ENCODE results near the gene DEPDC7.
"Not testable (repeated sequence)": the region's sequence is repeated elsewhere in the genome, so short reads cannot be mapped to it uniquely, and the experiment has no call there.

Gene DEPDC7

DNA sequence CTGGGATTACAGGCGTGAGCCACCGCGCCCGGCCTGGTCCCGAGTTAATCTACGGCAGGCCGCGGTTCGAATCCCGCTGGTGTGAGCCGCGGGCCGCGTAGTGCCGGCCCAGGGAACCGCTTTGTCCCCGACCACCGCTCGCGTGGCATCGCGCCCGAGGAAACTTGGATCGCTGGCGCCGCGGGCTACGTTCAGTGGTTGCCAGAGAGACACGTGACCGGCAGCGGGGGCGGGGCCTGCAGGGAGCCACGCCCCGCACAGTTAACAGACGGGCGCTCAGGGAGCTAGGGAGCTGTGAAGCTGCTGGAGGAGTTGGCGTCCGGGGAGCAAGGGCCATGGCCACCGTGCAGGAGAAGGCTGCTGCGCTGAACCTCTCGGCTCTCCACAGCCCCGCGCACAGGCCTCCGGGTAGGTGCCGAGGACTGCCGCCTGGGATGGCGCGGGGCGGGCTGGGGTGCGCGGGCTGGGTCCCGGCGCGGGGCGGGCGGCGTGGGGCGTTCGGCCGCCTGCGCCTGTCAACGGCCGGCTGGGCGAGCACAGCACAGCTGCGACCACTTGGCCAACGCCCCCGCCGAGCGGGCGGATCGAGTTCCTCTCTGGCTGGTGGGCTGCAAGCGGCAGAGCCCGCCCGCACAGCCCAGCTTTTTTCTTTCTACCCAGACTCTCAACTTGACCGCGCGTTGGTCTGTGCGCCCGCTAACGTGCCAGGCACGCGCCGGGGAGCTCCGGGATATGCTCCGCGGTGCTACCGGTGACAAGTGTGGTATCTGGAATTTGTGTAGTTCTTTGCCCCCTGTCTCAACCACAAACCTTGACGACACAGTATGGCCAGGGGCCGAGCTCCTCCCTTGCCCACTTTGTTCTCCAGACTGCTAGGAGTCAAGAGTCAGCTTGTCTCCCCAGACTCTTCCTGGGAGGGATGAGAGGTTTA is at the start of gene DEPDC7:
DEPDC7 (plus strand) TSS at position 258 of the 931 bp plus-strand sequence; CDS start at position 336, 78 bp downstream.
- H3K4me1 ChIP-seq: peaks cover 18% of the 10 kb centered on the region
- no peak within 1 kb of the TSS for H3K4me2 ChIP-seq
- H3K9me3 ChIP-seq: peaks cover 15% of the 10 kb centered on the region
- no peaks in the 10 kb centered on the region for H4K20me1 ChIP-seq
- peaks cover 9% of the 10 kb centered on the region for H3K27me3 ChIP-seq
- no peak for TF ChIP-seq Cebpa-rat (IDR thresholded peaks at IDR 0.05)
- H3K27ac ChIP-seq: no peak within 1 kb of the TSS
- H3K4me3 ChIP-seq: no peak within 1 kb of the TSS
- H3K36me3 ChIP-seq: no peaks in the 10 kb centered on the region
- no peak within 1 kb of the TSS for H3K9ac ChIP-seq

DNA sequence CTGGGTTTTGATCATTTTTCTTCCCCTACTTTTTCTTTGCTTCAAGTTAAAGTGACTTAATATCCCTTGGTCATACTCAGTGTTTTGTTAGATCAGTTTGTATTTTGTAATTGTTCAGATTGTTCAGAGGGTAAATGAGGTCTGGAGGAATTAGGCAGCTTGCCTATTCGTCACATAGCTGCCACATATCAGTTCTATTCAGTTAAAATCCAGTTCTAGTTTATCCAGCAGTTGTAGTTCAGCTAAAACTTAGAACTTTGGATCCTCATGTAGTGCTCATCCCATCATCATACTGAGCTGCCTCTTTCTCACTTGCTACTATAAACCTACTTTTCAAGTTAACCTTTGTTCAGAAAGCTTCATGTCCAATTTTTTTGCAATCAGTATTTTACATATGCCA is 47.1 kb upstream of the DEPDC7 start:
- no peaks in the 10 kb centered on the region for H3K27me3 ChIP-seq
- no peaks in the 10 kb centered on the region for H3K9me3 ChIP-seq
- no peak overlapping the region for H3K27ac ChIP-seq
- peaks cover 78% of the 10 kb centered on the region for H3K36me3 ChIP-seq
- no peak overlapping the region for H3K4me2 ChIP-seq
- no peak for TF ChIP-seq Cebpa-rat (IDR thresholded peaks at IDR 0.05)
- no peaks in the 10 kb centered on the region for H3K4me1 ChIP-seq
- H3K9ac ChIP-seq: no peak overlapping the region
- H4K20me1 ChIP-seq: no peaks in the 10 kb centered on the region
- H3K4me3 ChIP-seq: no peak overlapping the region

DNA sequence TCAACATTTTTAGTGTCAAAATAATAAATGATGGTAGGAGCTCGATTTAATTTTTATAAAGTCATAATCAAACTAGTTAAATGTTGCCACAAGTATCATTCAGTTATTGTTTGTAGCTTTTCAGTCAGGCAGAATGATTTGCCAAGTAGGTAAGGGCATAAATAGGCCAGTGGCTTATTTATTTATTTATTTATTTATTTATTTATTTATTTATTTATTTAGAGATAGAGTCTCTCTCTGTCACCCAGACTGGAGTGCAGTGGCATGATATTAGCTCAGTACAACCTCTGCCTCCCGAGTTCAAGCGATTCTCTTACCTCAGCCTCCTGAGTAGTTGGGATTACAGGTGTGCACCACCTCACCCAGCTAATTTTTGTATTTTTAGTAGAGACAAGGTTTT is 43.4 kb upstream of the DEPDC7 start:
- not testable (repeated sequence) for H3K4me3 ChIP-seq, H4K20me1 ChIP-seq, H3K27me3 ChIP-seq, H3K9ac ChIP-seq, H3K9me3 ChIP-seq, H3K27ac ChIP-seq, H3K4me1 ChIP-seq, H3K4me2 ChIP-seq
- peaks cover 78% of the 10 kb centered on the region for H3K36me3 ChIP-seq

DNA sequence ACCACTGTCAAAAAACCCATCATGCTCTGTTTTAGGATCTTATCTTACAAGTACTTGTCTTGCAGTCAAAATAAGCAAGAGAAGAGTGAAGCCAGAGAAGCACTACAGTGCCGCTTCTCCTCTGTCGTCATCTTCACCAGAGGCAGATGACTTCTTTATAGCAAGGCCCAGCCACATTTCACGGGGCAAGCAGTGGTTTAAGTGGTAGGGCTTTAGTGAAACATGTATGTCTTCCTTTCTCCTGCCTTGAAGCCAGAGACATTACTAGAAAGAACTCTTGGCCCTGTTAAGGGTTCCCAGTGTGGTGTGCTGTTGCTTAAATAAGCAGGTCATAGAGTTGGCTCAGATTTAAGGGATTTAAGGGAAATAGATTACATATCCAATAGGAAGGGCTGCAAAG is 42.9 kb upstream of the DEPDC7 start:
- H3K9ac ChIP-seq: no peak overlapping the region
- H3K4me2 ChIP-seq: no peak overlapping the region
- no peak overlapping the region for H3K4me3 ChIP-seq
- H4K20me1 ChIP-seq: no peaks in the 10 kb centered on the region
- H3K27me3 ChIP-seq: no peaks in the 10 kb centered on the region
- no peaks in the 10 kb centered on the region for H3K4me1 ChIP-seq
- H3K9me3 ChIP-seq: no peaks in the 10 kb centered on the region
- H3K36me3 ChIP-seq: peaks cover 83% of the 10 kb centered on the region
- no peak overlapping the region for H3K27ac ChIP-seq
- no peak for TF ChIP-seq Cebpa-rat (IDR thresholded peaks at IDR 0.05)

DNA sequence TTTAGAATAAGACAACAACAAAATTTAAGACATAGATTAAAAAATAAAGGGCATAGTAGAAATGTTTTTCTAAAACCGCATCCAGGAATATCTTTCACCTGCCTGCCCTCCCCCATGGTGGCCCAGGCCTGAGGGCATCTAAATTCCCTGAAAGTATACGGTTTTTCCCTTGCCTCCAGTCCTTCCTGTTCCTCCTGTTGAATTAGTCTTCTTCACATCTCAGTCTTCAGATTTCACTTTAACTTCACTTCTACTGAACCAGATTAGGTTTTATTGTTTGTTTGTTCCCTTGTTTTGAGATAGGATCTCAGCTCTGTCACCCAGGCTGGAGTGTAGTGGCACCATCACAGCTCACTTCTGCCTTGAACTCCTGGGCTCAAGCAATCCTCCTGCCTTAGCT is 33.1 kb upstream of the DEPDC7 start:
- Histone ChIP-seq H3K4me2 (no peak overlapping the region), H3K9ac (no peak overlapping the region), H3K36me3 (peaks cover 18% of the 10 kb centered on the region), H3K27ac (no peak overlapping the region), H3K27me3 (no peaks in the 10 kb centered on the region), H3K4me1 (no peaks in the 10 kb centered on the region), H3K4me3 (no peak overlapping the region), H4K20me1 (no peaks in the 10 kb centered on the region), H3K9me3 (no peaks in the 10 kb centered on the region)
- no peak for TF ChIP-seq Cebpa-rat (IDR thresholded peaks at IDR 0.05)

DNA sequence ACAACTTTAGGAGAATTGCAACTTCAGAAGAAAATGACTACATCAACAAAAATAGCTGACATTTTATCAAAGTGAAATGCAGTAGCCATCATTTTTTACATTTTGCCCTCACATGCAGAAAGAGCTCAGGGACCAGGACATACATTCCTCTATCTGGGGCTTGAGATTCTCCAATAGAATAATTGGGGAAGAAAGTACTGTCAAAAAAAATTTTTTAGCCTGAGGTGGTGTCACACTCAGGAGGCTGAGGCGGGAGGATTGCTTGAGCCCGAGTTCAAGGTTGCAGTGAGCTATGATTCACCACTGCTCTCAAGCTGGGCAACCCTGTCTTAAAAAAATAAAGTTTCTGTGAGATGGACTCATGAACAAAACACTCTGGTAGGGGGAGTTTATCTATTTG is 32.2 kb upstream of the DEPDC7 start:
- no peaks in the 10 kb centered on the region for H4K20me1 ChIP-seq
- TF ChIP-seq Cebpa-rat (IDR thresholded peaks at IDR 0.05): no peak
- H3K36me3 ChIP-seq: peaks cover 10% of the 10 kb centered on the region
- no peak overlapping the region for H3K4me2 ChIP-seq
- no peak overlapping the region for H3K4me3 ChIP-seq
- H3K27ac ChIP-seq: no peak overlapping the region
- no peaks in the 10 kb centered on the region for H3K9me3 ChIP-seq
- H3K9ac ChIP-seq: no peak overlapping the region
- no peaks in the 10 kb centered on the region for H3K4me1 ChIP-seq
- no peaks in the 10 kb centered on the region for H3K27me3 ChIP-seq

DNA sequence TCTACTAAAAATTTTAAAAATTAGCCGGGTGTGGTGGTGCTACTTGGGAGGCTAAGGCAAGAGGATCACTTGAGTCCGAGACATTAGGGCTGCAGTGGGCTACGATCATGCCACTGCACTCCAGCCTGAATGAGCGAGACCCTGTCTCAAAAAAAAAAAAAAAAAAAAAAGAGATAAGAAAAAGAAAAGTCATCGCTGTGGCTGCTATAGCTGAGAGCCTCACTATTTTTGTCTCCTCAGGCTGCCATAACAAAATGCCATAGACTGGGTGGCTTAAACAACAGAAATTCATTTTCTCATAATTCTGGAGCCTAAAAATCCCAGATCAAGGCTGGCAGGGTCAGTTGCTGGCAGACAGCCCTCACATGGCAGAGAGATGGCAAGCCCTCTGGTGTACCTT is 30.1 kb upstream of the DEPDC7 start:
- no peaks in the 10 kb centered on the region for H3K27me3 ChIP-seq
- TF ChIP-seq Cebpa-rat (IDR thresholded peaks at IDR 0.05): no peak
- H3K9me3 ChIP-seq: no peaks in the 10 kb centered on the region
- 0 out of 2 replicates have a peak, but pooled peaks cover 4% of the 10 kb centered on the region for H3K36me3 ChIP-seq
- no peaks in the 10 kb centered on the region for H3K4me1 ChIP-seq
- H3K4me3 ChIP-seq: no peak overlapping the region
- no peak overlapping the region for H3K4me2 ChIP-seq
- no peaks in the 10 kb centered on the region for H4K20me1 ChIP-seq
- H3K9ac ChIP-seq: no peak overlapping the region
- no peak overlapping the region for H3K27ac ChIP-seq

DNA sequence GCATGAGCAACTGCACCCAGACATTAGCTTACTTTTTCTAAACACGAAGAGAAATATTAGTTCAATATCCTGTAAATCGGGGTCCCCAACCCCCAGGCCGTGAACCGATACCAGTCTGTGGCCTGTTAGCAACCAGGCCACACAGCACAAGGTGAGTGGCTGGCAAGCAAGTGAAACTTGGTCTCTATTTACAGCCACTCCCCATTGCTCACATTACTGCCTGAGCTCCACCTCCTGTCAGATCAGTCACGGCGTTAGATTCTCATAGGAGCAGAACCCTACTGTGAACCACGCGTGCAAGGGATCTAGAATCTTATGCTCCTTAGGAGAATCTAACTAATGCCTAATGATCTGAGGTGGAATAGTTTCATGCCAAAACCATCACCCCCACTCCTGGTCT is 27.8 kb upstream of the DEPDC7 start:
- Histone ChIP-seq H3K27ac (no peak overlapping the region), H3K9me3 (peaks cover 19% of the 10 kb centered on the region), H3K4me3 (no peak overlapping the region), H4K20me1 (no peaks in the 10 kb centered on the region), H3K9ac (no peak overlapping the region), H3K36me3 (no peaks in the 10 kb centered on the region), H3K4me1 (no peaks in the 10 kb centered on the region), H3K4me2 (no peak overlapping the region), H3K27me3 (no peaks in the 10 kb centered on the region)
- TF ChIP-seq Cebpa-rat (IDR thresholded peaks at IDR 0.05): no peak

DNA sequence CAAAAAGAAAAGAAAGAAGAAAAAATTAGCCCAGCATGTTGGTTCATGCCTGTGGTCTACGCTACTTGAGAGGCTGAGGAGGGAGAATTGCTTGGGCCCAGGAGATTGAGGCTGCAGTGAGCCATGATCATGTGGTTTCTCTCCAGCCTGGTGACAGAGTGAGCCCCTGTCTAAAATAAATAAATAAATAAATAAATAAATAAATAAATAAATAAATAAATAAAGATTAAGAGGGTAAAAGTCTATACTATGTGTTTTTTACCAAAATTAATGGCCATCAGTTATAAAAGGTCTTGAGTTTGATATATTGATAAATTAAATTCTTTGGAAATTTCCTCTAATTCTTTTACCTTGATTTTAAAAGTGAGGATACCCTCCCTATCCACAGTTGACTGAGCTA is 25.2 kb upstream of the DEPDC7 start:
- no peak overlapping the region for H3K4me3 ChIP-seq
- H3K4me1 ChIP-seq: no peaks in the 10 kb centered on the region
- no peak overlapping the region for H3K27ac ChIP-seq
- no peak overlapping the region for H3K4me2 ChIP-seq
- TF ChIP-seq Cebpa-rat (IDR thresholded peaks at IDR 0.05): no peak
- H3K9me3 ChIP-seq: peaks cover 24% of the 10 kb centered on the region
- no peaks in the 10 kb centered on the region for H3K27me3 ChIP-seq
- no peaks in the 10 kb centered on the region for H4K20me1 ChIP-seq
- no peak overlapping the region for H3K9ac ChIP-seq
- no peaks in the 10 kb centered on the region for H3K36me3 ChIP-seq

DNA sequence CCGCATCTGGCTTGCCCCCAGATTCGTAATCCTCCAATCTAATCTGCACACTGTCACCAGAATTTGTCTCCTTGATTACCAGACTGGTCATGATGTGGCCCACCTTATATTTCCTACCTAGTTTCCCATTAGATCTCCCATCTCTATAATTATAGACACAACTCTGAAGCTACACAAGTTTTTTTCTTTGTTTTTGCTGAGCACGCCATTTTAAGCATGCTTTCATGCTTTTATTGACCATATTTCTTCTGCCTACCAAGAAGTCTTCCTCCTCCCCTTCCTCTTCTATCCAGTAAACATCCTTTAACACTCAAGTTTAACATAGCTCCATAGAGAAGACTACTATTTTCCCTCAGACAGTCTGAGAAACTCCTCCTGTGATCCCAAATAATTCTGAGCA is 24.3 kb upstream of the DEPDC7 start:
- Histone ChIP-seq H3K27me3 (no peaks in the 10 kb centered on the region), H3K4me2 (no peak overlapping the region), H4K20me1 (no peaks in the 10 kb centered on the region), H3K36me3 (no peaks in the 10 kb centered on the region), H3K27ac (no peak overlapping the region), H3K4me1 (no peaks in the 10 kb centered on the region), H3K9me3 (peaks cover 24% of the 10 kb centered on the region), H3K9ac (no peak overlapping the region), H3K4me3 (no peak overlapping the region)
- TF ChIP-seq Cebpa-rat (IDR thresholded peaks at IDR 0.05): no peak
